HepG2 (cell line): Measurements from ENCODE around the gene OSER1. TPM values are rescaled to one million over a fixed set of nuclear protein-coding genes. Genes with fewer than 3 reads are reported as not detected.

Source experiments
- E2F5 ChIP-seq: sonication (generic); formaldehyde crosslinking; conservative IDR thresholded peaks from 2 replicates; pipeline ENCODE4 v1.4.0; 2020; ENCODE audit warnings: missing genetic modification reagents
- GMEB1 ChIP-seq: sonication (generic); formaldehyde crosslinking; IDR thresholded peaks from 2 replicates; pipeline ENCODE4 v1.5.1; 2020; ENCODE audit warnings: missing genetic modification reagents, mild to moderate bottlenecking, borderline replicate concordance
- NFAT5 ChIP-seq: sonication (generic); formaldehyde crosslinking; IDR thresholded peaks from 2 replicates; pipeline ENCODE4 v1.4.0; 2020; ENCODE audit warnings: missing genetic modification reagents
- NFIB ChIP-seq: sonication (generic); formaldehyde crosslinking; IDR thresholded peaks from 2 replicates; pipeline ENCODE4 v1.9.0; 2021; ENCODE audit warnings: missing genetic modification reagents, mild to moderate bottlenecking, borderline replicate concordance
- PITX1 ChIP-seq: sonication (generic); formaldehyde crosslinking; IDR thresholded peaks from 2 replicates; pipeline ENCODE4 v1.5.1; 2020; ENCODE audit warnings: mild to moderate bottlenecking, missing genetic modification reagents
- SYNCRIP ChIP-seq: fragments of 200-400 bp; formaldehyde crosslinking; IDR thresholded peaks from 2 replicates; pipeline ENCODE4 v1.6.1; 2018; ENCODE audit warnings: mild to moderate bottlenecking, low read depth, low read length; ENCODE audit not compliant: insufficient read depth
- ZBTB38 ChIP-seq: sonication (generic); formaldehyde crosslinking; IDR thresholded peaks from 2 replicates; pipeline ENCODE4 v1.5.1; 2020; ENCODE audit warnings: mild to moderate bottlenecking, missing genetic modification reagents
- ZNF333 ChIP-seq: sonication (generic); formaldehyde crosslinking; IDR thresholded peaks from 2 replicates; pipeline ENCODE4 v1.4.0; 2020; ENCODE audit warnings: mild to moderate bottlenecking, missing genetic modification reagents, borderline replicate concordance
- ZNF33B ChIP-seq: sonication (generic); formaldehyde crosslinking; IDR thresholded peaks from 2 replicates; pipeline ENCODE4 v1.5.1; 2020; ENCODE audit warnings: mild to moderate bottlenecking, missing genetic modification reagents
- ZNF382 ChIP-seq: sonication (generic); formaldehyde crosslinking; IDR thresholded peaks from 2 replicates; pipeline ENCODE4 v1.5.0; 2020; ENCODE audit warnings: missing genetic modification reagents, mild to moderate bottlenecking, borderline replicate concordance
- ZNF512B ChIP-seq: sonication (generic); formaldehyde crosslinking; IDR thresholded peaks from 2 replicates; pipeline ENCODE4 v1.5.1; 2020; ENCODE audit warnings: missing genetic modification reagents, mild to moderate bottlenecking, borderline replicate concordance
- ZNF691 ChIP-seq: sonication (generic); formaldehyde crosslinking; IDR thresholded peaks from 2 replicates; pipeline ENCODE4 v1.4.0; 2020; ENCODE audit warnings: missing genetic modification reagents, low read depth, mild to moderate bottlenecking, borderline replicate concordance
- ZXDC ChIP-seq: sonication (generic); formaldehyde crosslinking; IDR thresholded peaks from 2 replicates; pipeline ENCODE4 v1.5.0; 2020; ENCODE audit warnings: mild to moderate bottlenecking, missing genetic modification reagents
- polyA plus RNA-seq, 8 experiments: library from polyadenylated mRNA; depleted of rRNA in 3 of 8; stranded (reverse) in 7 of 8; unstranded in 1 of 8; fragments of >200 nt; fragmentation: Illumina TruSeq in 4 of 8; extraction: Trizol in 4 of 8; gene quantifications; 2 replicates each; pipeline versions ENCODE4 v1.2.1 to v1.2.3, GENCODE V29; 2011 to 2016; ENCODE audit warnings: low read depth in 4 of 8, missing spikeins in 1 of 8, mixed read lengths in 1 of 8; ENCODE audit not compliant: insufficient read depth in 1 of 8
- total RNA-seq, 5 experiments: library from RNA; depleted of rRNA; stranded (reverse); fragments of >200 nt; fragmentation: Illumina TruSeq; extraction: Trizol; gene quantifications; 2 replicates each; pipeline ENCODE4 v1.2.3, GENCODE V29; 2016; ENCODE audit warnings: low read depth in 1 of 5

The OSER1 gene
- total and polyA plus RNA-seq, 2 of the 13 experiments (the other 11 are each of a cell fraction or from before 2014, with no cell fraction given): 71.2 to 71.5 TPM

GRCh38 chr20:44217342-44218092, 6.9 kb upstream of the OSER1 start (continued):
- TF ChIP-seq NFAT5 (no peak), ZNF691 (no peak), GMEB1 (CRISPR knock-in tag) (no peak; the same call in 1 of the 2 replicates), ZNF382 (CRISPR knock-in tag) (no peak), ZNF33B (CRISPR knock-in tag) (no peak), ZXDC (CRISPR knock-in tag) (no peak), ZNF512B (CRISPR knock-in tag) (no peak), NFIB (no peak), ZNF333 (CRISPR knock-in tag) (no peak), PITX1 (CRISPR knock-in tag) (no peak), E2F5 (no peak), ZBTB38 (no peak), SYNCRIP (no peak)
